ENCODE results near the gene DDX17. TPM values are rescaled to one million over a fixed set of nuclear protein-coding genes. Genes with fewer than 3 reads are reported as not detected.

Gene DDX17
- total and polyA plus RNA-seq, 10 of the 15 experiments (the other 5 are each of a cell fraction or from before 2014, with no cell fraction given): 25.2 to 778 (median 266) TPM

GRCh38 chr22:38540701-38541100 lies 34.6 kb upstream of the DDX17 start:
- no peaks in the 10 kb centered on the region for H4K20me1 ChIP-seq (ENCODE audit: control insufficient read depth, insufficient read depth)
- POLR2A ChIA-PET: no interaction called here
- FAIRE-seq (no peak), DNase-seq (ENCODE audit: low read depth, low spot score) (no peak), ATAC-seq (no peak)
- TF ChIP-seq SRF (IDR thresholded peaks at IDR 0.05; ENCODE audit: low read depth in 2 of 2, low read length in 2 of 2): no peak
- TF ChIP-seq PBX3 (IDR thresholded peaks at IDR 0.05; ENCODE audit: insufficient replicate concordance, low read depth, low read length): no peak
- TF ChIP-seq BCL11A (IDR thresholded peaks at IDR 0.05; ENCODE audit: low read depth, low read length): no peak
- no peak for TF ChIP-seq CBFB (IDR thresholded peaks at IDR 0.05; ENCODE audit: low read depth)
- no peak for TF ChIP-seq ZNF274 (IDR thresholded peaks at IDR 0.05; ENCODE audit: insufficient read depth, insufficient read length)
- TF ChIP-seq GATAD2B (conservative IDR thresholded peaks at IDR 0.05; ENCODE audit: low read depth): no peak
- TF ChIP-seq, protein P1, sequence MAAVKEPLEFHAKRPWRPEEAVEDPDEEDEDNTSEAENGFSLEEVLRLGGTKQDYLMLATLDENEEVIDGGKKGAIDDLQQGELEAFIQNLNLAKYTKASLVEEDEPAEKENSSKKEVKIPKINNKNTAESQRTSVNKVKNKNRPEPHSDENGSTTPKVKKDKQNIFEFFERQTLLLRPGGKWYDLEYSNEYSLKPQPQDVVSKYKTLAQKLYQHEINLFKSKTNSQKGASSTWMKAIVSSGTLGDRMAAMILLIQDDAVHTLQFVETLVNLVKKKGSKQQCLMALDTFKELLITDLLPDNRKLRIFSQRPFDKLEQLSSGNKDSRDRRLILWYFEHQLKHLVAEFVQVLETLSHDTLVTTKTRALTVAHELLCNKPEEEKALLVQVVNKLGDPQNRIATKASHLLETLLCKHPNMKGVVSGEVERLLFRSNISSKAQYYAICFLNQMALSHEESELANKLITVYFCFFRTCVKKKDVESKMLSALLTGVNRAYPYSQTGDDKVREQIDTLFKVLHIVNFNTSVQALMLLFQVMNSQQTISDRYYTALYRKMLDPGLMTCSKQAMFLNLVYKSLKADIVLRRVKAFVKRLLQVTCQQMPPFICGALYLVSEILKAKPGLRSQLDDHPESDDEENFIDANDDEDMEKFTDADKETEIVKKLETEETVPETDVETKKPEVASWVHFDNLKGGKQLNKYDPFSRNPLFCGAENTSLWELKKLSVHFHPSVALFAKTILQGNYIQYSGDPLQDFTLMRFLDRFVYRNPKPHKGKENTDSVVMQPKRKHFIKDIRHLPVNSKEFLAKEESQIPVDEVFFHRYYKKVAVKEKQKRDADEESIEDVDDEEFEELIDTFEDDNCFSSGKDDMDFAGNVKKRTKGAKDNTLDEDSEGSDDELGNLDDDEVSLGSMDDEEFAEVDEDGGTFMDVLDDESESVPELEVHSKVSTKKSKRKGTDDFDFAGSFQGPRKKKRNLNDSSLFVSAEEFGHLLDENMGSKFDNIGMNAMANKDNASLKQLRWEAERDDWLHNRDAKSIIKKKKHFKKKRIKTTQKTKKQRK (IDR thresholded peaks at IDR 0.05; ENCODE audit: low read depth, low read length): no peak
- TF ChIP-seq GABPA (IDR thresholded peaks at IDR 0.05; ENCODE audit: low read depth): no peak
- SMC1A ChIA-PET (ENCODE audit: uncharacterized antibody, unreplicated experiment): interaction anchor here (2.3 kb wide), 1 partner anchor 9 kb away, joined by 5 read pairs; no protein-coding TSS in a partner anchor
- in situ Hi-C loops (cut with MboI): no loop called here
- no peaks in the 10 kb centered on the region for H3K4me1 ChIP-seq (ENCODE audit: control insufficient read depth, insufficient read depth, low read length)
- 94% methylated on average over 2 of the region's 2 CpGs for WGBS (ENCODE audit: insufficient coverage, insufficient replicate concordance, low lambda C conversion rate, missing lambda C conversion rate)
- H3K79me2 ChIP-seq (ENCODE audit: control insufficient read depth, insufficient read depth, low read length): no peaks in the 10 kb centered on the region
- BruUV-seq (replicated peaks): no TSS peak
- intact Hi-C loops (cut with micrococcal nuclease; ENCODE audit: unreplicated experiment): no loop called here
- no peak overlapping the region for H3K9ac ChIP-seq (ENCODE audit: control insufficient read depth, insufficient read depth, low read length)
- H3K9me3 ChIP-seq (replicated peaks; ENCODE audit: control insufficient read depth, insufficient read depth, low read length): peaks cover 3% of the 10 kb centered on the region; the same call in 2 of the 3 replicates
- no peaks in the 10 kb centered on the region for H3K36me3 ChIP-seq (ENCODE audit: control insufficient read depth in 2 of 2, insufficient read depth in 2 of 2, low read length in 1 of 2)
- no peak overlapping the region for H2AFZ ChIP-seq (ENCODE audit: control insufficient read depth, low read depth, low read length)
- H3K4me3 ChIP-seq: no peak overlapping the region
- H3K27ac ChIP-seq (ENCODE audit: control insufficient read depth, insufficient read depth): no peak overlapping the region
- no peaks in the 10 kb centered on the region for H3K27me3 ChIP-seq (replicated peaks in 1 of 2; ENCODE audit: control insufficient read depth in 2 of 2, insufficient read depth in 2 of 2, low read length in 1 of 2)
- RAD21 ChIA-PET (ENCODE audit: unreplicated experiment): no interaction called here
- CTCF ChIA-PET: interaction anchor here (1.0 kb wide), 1 partner anchor 17 kb away, joined by 3 read pairs; no protein-coding TSS in a partner anchor
- H3K4me2 ChIP-seq (ENCODE audit: control insufficient read depth, insufficient read depth): no peak overlapping the region
